ENCODE measurements around the gene SLC38A8.

Gene SLC38A8

DNA sequence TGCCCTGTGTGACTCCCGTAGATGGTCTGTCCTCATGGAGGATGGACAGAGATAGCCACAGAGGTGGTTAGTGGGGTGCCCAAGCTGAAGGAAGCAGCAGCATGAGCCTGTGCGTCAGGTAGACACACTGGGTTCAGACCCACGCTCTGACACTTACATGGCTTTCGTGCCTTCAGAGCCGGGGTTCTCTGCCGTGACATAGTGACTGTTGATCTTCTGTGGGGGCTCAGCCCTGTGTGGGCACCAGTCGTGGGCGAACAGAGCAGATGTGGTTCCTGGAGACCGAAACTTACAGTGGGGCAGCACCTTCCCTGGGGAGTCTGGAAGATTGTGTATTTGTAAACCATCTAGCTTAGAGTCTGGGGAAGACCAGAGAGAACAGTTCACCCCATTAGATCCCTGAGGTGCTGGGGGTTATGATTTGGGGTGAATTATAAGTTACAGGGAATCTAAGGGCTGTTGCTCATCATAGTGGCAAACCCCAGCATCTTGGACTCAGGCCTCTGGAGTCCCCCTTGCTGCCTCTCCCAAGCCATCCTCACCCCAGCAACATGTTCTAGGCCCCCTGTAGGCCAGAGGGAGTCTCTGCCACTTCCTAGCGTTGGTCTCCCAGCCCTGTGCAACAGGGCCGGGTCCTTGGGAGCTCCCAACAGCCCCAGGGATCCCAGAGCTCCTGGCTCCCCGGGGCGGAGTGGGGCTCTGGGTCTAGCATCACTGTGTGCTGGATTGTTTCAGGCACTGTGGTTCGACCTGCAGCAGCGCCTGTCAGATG lies 45.9 kb downstream of the SLC38A8 start:
- DNase-seq (ENCODE audit: low read depth, low spot score): no peak

DNA sequence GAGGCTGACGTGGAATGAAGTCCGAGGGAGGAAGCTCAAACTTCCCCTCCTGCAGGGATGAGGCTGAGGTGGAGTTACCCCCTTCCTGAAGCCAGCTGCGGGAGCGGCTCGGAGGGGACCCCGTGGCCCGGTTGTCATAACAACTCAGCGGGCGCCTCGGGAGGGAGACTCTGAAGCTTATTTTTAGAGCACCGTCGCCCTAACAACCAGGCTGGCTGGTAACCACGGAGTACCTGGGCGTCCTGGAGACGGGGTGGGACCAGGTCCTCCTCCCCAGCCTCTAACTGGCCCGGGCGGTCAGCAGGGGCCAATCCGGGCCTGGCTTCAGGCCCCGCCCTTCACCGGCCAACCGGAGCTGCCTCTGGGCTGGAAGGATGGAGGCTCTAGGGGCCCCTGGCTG lies 46.8 kb downstream of the SLC38A8 start:
- peak; percentile 45 for DNase-seq (ENCODE audit: low read depth, low spot score)

DNA sequence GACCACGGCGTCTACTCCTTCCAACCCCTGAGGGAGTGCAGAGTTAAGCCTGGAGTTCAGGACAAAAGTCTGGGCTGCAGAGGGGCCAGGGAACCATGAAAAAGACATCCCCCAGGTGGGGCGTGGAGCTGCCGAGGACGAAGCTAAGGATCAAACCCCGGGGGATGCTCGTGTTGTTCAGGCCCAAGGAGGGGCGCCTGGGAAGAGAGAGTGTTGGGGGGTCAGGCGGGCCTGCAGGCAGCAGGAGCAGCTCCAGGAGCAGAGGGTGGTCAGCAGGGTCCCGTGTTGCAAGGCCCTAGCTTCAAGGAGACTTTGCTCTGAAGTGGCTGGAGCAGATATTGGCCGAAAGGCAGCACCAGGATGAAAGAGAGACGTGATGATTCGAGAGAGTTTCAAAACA lies 47.9 kb downstream of the SLC38A8 start:
- no peak for DNase-seq (ENCODE audit: low read depth, low spot score)

DNA sequence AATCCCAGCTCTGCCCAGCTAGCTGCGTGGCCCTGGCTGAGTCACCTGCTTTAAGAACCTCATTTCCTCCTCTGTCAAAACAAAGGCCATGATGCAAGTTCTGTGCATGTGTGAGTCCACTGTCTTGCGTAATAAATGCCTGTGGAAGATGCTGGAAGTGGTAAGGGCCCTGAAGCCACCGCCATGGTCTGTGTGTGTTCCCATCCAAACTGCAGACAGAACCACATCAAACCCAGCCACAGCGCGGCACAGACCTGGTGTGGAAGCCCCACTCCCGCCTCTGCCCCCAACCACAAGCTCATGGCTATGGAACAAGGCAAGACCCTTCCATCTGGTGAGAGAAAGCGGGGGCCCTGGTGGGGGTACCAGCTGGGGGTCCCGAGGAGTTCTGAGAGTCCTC lies 48.5 kb downstream of the SLC38A8 start:
- no peak for DNase-seq (ENCODE audit: low read depth, low spot score)

DNA sequence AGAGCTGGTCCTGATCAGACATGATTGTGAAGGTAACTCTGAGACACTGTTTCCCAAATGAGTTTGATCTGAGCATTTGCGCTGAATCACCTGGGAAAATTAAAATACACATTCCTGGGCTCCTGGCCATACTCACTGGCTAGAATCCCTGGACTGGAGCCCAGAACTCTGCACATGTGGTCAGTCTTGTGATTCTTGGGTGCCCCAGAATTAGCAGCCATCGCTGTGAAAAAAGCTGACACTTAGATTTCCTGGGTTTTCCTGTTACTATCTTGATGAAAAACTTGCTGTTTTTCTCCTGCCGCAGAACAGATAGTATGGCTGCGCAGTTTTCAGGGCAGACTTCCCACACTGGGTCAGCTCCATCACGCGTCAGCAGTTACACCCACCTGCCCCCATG lies 50.0 kb downstream of the SLC38A8 start:
- DNase-seq (ENCODE audit: low read depth, low spot score): no peak

DNA sequence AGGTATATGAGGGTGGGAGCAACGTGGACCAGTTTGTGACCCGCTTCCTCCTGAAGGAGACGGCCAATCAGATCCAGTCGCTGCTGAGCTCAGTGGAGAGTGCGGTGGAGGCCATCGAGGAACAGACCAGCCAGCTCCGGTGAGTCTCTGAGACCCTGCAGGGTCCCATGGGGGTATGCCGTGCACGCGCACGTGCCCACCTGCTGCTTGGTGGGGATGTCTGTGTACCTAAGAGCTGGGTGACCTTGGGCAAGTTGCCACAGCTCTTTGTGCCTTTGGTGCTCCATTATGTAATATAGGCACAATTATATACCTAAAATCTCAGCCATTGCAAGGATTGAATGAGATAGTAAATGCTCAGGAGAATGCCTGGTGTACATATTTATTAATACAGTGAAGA lies 52.1 kb downstream of the SLC38A8 start:
- no peak for DNase-seq (ENCODE audit: low read depth, low spot score)

DNA sequence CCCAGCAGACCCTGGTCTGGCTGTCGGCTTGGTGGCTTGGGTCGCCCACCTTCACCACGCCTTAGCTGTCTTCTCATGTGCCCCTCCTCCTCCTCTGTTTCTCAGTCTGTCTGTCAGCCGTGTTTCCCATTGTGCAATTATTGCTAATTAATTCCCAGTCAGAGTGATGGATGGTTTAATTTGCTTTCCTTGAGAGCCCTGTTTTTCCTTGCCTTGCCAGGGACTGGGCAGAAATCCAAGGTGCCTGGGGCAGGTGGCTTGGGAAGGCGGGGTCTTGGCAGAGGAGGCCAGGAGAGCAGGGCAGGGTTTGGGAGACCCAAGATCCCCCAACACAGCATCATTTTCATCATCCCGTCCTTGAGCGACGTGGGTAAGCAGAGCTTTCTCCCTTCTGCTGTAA lies 53.3 kb downstream of the SLC38A8 start:
- DNase-seq (ENCODE audit: low read depth, low spot score): peak; percentile 70

DNA sequence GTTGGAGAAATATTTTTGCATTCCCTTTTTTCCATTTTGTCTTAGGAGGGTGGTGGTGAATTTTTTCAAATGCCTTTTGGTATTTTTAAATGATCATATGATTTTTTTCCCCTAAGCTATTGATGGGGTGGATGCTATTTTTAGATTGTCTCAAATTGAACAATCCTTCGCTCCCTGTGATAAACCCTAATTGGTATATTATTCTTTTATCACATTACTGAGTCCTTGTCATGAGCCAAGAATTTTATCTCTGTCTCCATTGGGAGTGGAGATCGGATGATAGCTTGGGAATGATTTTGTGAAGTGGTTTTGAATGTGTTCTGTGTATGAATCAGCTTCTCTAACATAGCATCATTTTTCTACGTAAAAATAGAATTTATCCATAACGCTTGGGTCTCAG lies 59.1 kb downstream of the SLC38A8 start:
- DNase-seq (ENCODE audit: low read depth, low spot score): no peak

DNA sequence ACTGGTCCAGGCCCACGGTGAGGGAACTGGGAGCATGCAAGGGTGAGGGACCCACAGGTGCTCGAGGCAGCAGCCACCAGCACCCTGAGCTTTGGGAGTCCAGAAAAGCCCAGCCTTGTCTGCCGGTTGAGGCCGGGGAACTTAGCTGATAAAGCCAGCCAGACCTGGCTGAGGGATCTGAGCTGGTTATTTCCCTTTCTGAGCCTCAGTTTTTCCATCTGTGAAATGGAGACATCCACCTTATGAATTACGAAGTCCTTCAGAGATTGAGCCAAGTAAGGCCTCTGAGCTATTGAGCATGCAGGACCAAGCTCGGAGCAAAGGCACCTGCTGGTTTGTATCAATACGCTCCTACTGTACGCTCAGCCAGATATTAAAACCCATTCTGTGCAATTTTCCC lies 60.8 kb downstream of the SLC38A8 start:
- DNase-seq (ENCODE audit: low read depth, low spot score): no peak

DNA sequence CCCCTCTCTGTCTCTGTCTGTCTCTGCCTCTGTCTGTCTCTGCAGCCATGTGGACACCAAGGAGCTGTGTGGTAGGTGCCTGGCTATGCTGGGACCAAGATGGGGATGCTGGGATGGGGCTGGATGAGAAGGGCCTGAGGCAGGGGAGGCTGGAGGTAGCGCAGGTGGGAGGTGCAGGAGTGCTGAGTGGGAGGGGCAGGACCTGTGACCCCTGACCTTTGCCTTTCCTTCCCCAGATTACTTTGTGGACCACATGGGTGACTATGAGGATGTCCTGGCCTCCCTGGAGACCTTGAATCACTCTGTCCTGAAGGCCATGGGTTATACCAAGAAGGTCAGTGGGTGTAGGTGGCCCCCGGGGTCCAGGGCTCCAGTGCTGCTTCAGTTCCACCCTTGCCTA lies 61.8 kb downstream of the SLC38A8 start:
- DNase-seq (ENCODE audit: low read depth, low spot score): no peak

DNA sequence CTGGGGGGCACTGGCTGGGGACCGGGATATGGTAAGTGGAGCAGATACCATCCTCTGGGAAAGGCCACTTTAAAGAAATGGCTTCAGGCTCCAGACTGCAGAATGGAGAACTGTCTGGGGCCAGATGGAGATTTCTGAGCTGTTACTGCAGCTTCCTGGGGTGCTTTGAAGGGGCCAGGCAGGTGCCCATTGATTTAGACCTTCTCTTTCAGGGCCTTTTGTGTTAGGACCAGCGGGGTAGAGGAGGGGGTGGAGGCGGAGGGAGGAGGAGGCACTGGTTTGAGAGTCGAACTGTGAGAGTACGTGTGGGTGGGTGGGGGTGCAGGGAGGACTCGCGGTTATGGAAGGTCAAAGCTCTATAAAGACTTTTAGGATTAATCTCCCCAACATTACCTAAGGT lies 63.2 kb downstream of the SLC38A8 start:
- no peak for DNase-seq (ENCODE audit: low read depth, low spot score)

DNA sequence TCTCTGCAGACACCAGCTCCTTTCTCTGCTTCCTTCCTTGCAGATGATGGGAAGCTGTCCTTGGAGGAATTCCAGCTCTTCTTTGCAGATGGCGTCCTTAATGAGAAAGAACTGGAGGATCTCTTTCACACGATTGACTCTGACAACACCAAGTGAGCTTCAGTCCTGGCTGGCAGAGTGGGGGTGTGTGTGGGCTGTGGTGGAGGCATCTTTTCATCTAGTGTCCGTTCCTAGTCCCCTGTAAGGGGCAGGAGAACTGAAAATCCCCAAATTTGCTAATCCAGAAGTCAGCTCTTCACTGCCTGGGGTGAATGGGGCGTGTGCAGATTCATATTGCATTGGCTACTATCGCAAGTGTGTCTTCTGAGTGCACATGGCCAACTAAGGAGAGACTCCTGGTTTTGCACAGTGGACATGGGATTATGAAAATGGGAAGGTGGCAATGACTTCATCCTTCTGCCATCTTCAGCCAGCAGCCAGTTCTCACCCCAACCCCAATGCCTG lies 64.1 kb downstream of the SLC38A8 start:
- no peak for DNase-seq (ENCODE audit: low read depth, low spot score)

DNA sequence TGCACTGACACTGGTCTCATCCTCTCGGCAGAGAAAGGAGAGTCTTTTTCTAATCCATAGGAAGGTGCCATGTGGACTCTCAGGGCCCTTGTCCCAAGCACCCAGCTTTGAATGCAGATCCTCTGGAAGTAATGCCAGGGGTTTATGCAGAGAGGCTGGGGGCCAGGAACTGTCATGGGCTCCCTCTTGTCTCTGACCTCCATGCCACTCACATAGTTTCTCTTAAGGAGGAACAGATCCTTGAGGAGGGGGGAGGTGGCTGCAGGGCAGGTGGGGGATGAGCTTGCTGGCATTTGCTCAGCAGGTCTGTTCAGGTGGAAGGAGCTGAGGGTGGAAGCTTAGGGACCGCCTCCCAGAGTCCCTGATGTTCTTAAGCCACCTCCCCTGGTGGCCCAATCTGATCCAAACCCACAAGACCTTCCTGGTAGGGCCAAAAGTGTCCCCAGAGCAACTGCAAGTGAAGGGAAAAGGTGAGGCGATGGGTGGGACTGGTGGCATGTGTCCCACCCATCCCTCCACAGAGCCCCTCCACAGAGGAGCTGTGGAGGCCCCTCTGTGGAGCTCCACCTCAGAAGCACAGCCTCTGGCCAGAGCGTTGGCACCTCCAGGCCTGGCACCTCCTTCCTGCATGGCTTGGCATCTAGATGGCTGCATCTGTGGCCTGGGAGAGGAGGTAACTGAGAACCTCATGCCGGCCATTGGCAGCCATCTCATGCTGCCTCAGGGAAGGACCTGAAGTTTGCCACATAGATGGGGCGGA lies 65.4 kb downstream of the SLC38A8 start:
- DNase-seq (ENCODE audit: low read depth, low spot score): no peak

DNA sequence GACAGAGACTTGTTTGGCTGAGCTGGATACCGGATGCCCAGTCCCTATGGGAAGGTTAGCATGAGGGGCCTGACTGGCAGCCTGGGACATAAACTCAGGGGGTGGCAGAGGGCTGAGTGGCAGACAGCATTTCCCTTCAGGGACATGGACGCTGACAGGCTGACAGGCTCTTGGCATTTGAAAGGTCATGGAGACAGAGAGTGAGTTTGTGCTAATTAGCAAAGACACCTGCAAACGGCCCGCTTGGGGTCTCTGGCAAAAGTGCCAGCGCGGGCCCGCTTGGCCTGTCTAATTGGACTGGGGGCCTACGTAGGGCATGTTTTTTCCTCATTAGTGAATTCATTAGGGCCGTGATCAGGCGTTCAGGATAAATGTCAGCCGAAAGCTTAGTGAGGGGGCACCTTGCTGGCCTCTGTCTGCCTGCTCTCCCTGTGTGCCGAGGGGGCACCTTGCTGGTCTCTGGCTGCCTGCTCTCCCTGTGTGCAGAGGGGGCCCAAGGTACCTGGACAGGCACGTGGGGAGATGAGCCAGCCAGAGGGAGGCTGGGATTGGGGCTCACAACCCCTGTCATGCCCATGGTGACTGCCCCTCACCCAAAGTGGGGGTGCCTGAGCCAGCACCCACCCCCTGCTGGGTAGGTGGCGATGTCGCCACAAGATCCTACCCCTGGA lies 66.9 kb downstream of the SLC38A8 start:
- DNase-seq (ENCODE audit: low read depth, low spot score): no peak

DNA sequence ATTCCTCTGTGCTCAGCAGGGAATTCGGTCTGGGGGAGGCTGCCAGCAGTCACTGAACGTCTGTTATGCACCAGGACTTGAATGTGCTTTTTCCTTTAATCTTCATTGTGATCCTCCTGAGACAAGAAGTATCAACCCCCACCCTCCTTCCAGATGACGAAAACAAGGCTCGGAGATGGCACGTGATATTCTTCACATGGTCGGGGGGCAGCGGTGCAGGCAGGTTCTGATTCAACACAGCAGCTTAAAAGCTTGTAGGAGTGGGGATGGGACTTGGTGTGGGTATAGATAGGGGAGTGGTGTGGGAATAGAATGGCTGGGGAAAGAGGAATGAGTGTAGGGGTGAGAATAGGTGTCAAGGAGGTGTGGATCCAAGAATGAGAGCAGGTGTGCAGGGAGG lies 68.1 kb downstream of the SLC38A8 start:
- DNase-seq (ENCODE audit: low read depth, low spot score): no peak

DNA sequence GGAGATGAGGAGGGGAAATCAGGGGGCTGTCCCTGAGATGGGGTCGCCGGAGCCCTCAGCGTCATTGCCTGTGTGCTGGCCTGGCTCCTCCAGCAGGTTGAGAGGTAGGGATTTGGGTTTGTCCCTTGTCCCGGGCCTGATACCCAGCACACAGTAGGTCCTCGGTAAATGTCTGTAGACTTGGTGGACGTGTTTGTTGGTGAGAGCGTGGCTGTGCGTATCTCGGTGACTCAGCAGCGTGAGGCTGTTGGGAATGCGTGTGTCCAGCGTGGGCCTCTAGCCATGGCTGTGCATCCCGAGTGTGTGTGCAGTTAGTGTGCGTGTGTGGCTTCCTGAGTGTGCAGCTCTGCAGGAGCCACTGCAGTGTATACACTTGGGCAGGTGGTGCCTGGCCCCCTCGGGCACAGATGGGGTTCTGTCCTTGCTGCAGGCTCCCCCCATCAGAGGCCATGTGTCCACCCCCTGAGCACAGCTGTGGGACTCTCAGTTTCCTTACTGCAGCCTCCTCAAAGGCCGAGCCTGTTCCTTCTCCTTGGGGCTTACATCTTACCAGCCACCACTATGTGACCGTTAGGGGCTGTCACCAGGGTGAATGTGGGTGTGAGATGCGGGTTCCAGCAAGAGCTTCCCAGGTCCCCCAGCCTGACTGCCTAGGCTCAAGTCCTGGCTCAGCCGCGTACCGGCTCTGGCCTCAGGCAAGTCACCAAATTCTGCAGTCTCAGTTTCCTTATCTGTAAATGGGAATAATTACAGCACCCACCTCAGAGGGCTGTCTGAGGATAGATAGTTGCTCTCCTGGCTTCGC lies 68.8 kb downstream of the SLC38A8 start:
- no peak for DNase-seq (ENCODE audit: low read depth, low spot score)

DNA sequence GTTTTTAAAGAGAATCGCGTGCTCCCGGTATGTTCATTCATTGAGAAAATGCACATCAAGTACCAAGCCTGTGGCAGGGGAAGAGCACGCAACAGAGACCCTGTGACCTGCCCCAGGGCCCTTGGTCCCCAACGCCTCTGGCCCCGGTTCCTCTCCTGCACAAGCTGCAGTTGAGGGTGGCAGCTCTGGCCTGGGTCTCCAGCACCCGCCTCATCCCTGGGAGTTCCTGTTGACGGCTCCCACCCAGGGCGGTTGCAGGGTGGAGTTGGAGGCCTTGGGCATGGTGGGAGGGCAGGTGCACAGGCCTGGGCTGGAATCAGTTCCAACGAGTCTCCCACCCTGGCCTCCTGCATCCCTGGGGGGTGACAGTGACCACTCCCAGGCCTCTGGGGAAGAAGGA lies 69.5 kb downstream of the SLC38A8 start:
- DNase-seq (ENCODE audit: low read depth, low spot score): no peak

DNA sequence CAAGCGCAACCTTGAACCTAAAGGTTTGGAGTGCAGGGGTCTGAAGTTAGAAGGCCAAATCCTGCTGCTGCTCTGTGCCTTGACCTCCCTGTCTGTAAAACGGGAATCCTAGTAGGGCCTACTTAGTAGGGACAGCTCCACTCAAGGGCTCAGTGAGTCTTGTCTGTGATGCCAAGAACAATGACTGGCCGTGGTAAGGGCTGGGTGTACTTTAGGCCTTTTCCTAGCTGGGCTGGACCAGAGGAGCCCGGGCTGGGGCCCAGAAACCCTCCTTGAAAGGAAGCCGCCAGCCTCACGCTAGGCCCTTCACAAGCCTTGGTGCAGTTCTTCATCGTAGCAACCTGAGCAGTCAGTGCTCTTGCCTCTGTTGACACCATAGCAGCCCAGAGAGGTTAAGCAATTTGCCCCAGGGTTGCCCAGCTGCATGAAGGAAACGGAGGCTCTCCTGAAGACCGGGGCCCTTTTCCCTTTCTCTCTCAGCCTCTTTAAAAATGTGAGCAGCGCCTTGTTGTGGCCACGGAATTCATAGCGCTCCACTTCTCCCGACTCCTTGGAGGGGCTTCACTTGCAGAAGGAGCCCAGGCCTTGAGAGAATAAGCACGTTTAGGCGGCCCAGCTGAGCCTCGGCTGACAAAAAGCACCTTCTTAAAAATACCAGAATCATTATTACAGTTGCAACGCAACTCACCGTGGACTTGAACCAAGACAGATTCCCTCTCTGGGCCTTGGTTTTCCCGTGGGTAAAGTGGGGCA lies 70.2 kb downstream of the SLC38A8 start:
- DNase-seq (ENCODE audit: low read depth, low spot score): no peak

DNA sequence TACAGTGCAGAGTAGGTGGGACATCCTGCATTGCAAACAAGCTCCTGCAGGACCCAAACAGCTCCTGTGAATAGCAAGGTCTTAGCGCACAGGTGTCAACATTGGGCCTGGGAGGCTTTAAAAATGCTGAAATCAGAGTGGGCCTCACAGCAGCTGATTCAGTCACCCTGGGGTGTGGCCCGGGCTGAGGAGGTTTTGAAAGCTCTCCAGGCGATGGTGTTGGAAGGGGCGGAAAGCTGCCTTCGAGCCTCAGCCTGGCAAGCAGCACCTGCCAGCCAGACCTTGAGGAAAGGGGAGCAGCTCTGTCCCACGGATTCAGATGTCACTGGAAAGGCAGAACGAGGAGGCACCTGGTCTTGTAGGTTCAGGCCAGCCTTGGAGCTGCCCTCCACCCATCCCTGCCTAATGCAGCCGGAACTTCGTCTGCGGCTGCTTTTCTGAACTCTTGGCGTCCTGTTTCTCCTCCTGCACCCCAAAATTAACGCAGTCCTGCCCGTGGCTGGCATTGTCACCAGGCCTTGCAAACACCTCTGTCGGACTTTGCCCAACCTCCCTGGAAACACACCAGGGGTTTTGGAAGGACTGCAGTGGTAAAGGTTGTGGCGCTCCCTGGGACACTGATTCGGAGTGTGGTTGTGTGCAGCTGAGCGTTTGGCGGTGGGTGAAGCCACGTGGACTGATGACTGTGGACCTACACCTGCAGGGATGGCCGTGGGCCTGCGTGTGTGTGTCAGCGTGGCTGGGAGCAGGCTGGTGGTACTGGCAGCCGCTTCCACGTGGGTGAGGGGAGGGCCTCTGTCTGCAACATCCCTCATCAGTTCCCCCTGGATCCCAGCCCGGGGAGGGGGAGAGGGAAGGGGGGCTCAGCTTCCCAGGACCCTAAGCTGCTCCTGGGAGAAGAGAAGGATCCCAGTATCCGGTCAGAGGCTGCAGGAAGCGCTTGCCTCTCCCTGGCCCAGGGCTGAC lies 71.1 kb downstream of the SLC38A8 start:
- DNase-seq (ENCODE audit: low read depth, low spot score): no peak

DNA sequence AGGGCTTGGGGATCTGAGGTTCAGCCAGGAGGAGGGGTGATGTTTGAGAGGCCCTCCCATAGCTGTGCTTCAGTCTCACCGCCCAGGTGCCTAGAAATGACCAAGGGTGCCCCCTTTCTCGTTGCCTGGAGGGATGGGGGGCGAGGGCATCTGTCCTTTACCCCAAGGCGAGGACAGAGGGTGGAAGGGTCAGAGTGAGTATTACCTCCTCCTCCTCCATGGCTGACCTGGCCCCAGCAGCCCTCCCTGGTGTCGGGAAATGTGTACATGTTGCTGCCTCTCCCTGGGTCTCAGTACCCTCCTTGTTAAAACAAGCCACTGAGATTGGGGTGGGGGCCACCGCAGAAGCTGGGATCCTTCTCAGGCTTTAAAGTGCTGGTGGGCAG lies 72.2 kb downstream of the SLC38A8 start:
- DNase-seq (ENCODE audit: low read depth, low spot score): no peak

Data from ELF-1 (cell line).